ENCODE results near the gene GUCY1B1.
A peak's percentile ranks its signal among the peaks of the same experiment; 100 is the strongest.

GUCY1B1 gene

DNA sequence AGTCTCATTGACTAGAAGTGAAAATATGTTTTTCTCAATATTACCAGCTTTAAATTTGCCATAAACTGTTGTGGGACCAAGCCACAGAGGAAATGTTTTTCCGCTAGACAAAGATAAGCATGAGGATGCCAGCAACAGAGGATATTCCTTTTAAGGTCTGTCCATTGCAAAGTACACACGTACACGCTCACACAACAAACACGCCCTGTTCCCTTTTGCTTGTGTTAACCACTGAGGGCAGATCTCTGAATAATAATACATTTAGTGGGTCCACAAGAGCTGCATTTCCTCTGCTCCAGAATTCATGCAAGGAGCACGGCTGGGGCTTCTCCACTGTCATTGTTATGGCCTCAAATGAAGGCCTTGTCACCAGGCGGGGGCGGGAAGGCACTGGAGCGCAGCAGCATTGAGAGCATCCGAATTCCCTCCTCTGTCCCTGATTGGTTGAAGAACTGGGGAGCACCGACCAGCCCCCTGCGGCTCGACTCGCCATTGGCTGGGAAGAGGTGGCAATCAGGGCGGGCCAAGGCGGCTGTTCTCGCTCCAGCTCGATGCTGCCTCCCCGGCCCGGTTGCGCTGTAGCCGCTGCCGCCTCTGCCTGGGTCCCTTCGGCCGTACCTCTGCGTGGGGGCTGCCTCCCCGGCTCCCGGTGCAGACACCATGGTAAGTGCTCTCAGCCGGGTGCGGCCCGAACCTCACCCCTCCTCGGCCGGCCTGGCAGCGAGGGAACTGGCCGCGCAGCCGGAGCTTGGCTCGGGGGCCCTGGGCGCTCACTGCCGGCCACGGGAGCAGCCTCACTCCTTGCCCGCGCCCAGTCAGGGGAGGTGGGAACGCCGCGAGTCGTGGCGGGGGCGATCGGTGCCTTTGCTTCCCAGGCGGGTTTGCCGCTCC, at the start of gene GUCY1B1:
Gene GUCY1B1 (plus strand): TSS at position 541 of the 891 bp plus-strand sequence. CDS start 120 bp downstream, at position 661.
- H3K9me3 Mint-ChIP-seq = no peaks in the 10 kb centered on the region
- DNase-seq (ENCODE audit: low spot score) = peak; percentile 61
- peak within 1 kb of the TSS; percentile 32 for H3K4me3 Mint-ChIP-seq
- peaks cover 3% of the 10 kb centered on the region for H3K4me1 Mint-ChIP-seq (ENCODE audit: low read depth)
- H3K36me3 Mint-ChIP-seq (ENCODE audit: low read depth) = no peaks in the 10 kb centered on the region
- no peak within 1 kb of the TSS for H3K27ac Mint-ChIP-seq
- H3K27me3 Mint-ChIP-seq (ENCODE audit: low read depth) = peaks cover 29% of the 10 kb centered on the region

DNA sequence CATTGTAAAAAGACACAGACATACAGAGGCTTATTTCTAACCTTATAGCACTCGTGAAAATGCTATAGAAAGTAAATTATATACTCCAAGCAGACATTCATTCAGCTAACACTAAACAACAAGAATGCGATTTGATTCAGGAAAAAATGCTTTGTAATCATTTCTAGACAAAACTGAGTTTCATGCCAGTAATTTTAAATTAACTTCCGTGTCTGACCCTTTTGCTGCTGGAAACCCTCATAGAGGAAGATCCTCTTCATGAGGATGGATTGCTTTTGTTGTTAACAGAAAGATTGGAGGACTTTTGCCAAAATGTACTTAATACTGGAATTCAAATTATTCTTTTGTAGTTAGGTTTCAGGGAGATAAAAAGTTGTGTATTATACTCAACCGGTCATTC, 48.9 kb upstream of the GUCY1B1 start:
- DNase-seq (ENCODE audit: low spot score) = no peak
- H3K36me3 Mint-ChIP-seq (ENCODE audit: low read depth) = no peaks in the 10 kb centered on the region
- no peak overlapping the region for H3K27ac Mint-ChIP-seq
- H3K27me3 Mint-ChIP-seq (ENCODE audit: low read depth) = peaks cover 4% of the 10 kb centered on the region
- no peak overlapping the region for H3K4me3 Mint-ChIP-seq
- no peaks in the 10 kb centered on the region for H3K4me1 Mint-ChIP-seq (ENCODE audit: low read depth)
- H3K9me3 Mint-ChIP-seq = no peaks in the 10 kb centered on the region

DNA sequence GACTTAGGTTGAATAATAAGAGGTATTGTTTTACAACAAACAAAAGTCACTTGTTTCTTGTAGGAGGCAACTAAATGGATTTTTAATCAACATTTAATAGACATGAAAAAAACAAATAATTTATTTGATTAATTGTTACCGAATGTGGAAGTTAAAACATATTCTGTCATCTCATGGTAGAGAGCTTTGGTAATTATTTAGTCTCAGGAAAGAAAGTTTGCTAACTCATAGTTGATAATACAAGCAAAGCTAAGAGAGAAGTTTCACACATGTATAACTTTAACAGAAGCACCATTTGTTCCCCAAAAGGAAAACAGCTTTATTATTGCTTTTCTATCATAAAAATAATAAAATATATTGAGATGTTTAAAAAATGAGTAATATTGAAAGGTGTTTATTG, 47.3 kb upstream of the GUCY1B1 start:
- Mint-ChIP-seq H3K4me1 (ENCODE audit: low read depth) (no peaks in the 10 kb centered on the region), H3K27me3 (ENCODE audit: low read depth) (peaks cover 4% of the 10 kb centered on the region), H3K9me3 (no peaks in the 10 kb centered on the region), H3K36me3 (ENCODE audit: low read depth) (no peaks in the 10 kb centered on the region), H3K27ac (no peak overlapping the region), H3K4me3 (no peak overlapping the region)
- DNase-seq (ENCODE audit: low spot score) = no peak

DNA sequence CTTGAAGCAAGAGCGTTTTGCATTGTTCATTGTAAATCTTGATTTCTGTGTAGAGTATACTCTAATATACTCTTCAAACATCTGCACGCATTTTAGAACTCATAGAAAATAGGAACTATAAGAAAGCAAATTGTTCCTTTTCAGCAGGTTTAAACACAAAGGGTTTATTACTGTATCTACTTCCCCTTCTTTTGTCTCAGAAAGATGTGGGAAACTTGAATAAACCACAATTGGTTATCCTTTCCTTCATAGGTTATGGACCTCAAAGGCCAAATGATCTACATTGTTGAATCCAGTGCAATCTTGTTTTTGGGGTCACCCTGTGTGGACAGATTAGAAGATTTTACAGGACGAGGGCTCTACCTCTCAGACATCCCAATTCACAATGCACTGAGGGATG, 46.0 kb upstream of the GUCY1B1 start:
- no peak for DNase-seq (ENCODE audit: low spot score)
- Mint-ChIP-seq H3K4me3 (no peak overlapping the region), H3K27ac (no peak overlapping the region), H3K4me1 (ENCODE audit: low read depth) (no peaks in the 10 kb centered on the region), H3K9me3 (no peaks in the 10 kb centered on the region), H3K36me3 (ENCODE audit: low read depth) (no peaks in the 10 kb centered on the region), H3K27me3 (ENCODE audit: low read depth) (peaks cover 4% of the 10 kb centered on the region)

DNA sequence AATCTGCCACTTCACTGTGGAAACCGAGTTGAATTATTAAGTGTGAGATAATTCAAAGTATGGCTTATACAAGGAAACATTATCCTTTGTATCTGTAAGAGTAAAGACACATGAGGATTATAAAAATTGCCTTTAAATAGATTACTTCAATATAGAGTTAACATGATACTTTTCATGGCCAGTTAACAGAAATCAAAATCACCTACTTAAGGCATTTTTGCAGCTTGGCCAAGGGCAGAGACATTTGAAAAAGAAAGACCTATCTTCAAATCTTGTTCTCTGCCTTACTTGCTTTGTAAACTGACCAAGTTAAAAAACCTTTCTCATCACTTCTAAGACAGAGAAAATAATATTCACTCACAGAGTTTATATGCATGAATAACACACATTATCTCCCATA, 44.9 kb upstream of the GUCY1B1 start:
- Mint-ChIP-seq H3K27ac (no peak overlapping the region), H3K4me3 (no peak overlapping the region), H3K36me3 (ENCODE audit: low read depth) (no peaks in the 10 kb centered on the region), H3K4me1 (ENCODE audit: low read depth) (no peaks in the 10 kb centered on the region), H3K9me3 (no peaks in the 10 kb centered on the region), H3K27me3 (ENCODE audit: low read depth) (peaks cover 4% of the 10 kb centered on the region)
- no peak for DNase-seq (ENCODE audit: low spot score)

DNA sequence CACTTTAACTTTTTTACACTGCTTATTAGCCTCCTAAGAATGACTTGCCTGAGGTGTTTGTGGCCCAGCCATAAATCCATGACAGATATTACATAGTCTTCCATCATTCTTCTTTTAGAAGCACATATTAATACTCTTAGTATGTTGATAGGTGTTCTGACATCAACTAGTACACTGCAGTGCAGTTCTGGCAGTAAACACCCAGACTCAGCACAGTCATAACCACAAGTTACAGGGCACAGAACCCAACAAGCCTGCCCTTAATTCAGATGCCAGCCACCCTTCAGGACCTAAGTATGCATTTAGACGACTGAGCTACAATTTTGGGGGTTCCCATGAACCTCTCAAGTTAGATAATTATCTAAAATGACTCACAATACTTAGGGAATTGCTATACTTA, 36.5 kb upstream of the GUCY1B1 start:
- Mint-ChIP-seq H3K9me3 (no peaks in the 10 kb centered on the region), H3K27me3 (ENCODE audit: low read depth) (no peaks in the 10 kb centered on the region), H3K4me1 (ENCODE audit: low read depth) (no peaks in the 10 kb centered on the region), H3K27ac (no peak overlapping the region), H3K36me3 (ENCODE audit: low read depth) (no peaks in the 10 kb centered on the region), H3K4me3 (no peak overlapping the region)
- no peak for DNase-seq (ENCODE audit: low spot score)

DNA sequence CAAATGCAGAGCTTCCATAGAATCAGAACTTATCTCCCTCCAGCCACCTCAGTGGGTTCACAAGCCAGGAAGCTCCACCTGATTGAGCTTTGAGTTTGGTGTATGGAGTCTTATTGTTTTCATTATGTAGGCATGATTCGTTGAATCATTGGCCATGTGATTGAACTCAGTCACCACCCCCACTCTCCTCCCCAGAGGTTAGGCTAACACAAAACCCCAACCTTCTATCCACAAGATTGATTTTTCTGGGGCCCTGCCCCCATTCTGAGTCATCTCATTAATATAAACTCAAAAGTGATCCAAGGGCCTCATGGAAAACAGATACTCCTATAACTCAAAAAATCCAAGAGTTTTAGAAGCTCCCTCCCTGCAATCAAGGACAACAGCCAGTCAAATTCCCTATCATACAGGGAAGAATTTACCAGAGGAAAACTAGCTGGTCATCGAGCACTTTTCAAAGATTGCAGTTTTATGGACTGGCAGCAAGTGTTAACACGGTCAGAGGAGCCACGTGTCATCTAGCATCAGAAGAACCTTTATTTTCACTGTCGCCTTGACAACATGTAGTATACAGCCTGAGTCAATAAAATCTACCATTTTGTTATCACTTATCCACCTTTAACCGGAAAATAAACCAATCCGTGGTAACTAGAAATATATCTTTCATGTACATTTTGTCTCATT, 35.9 kb upstream of the GUCY1B1 start:
- Mint-ChIP-seq H3K27ac (no peak overlapping the region), H3K4me1 (ENCODE audit: low read depth) (no peaks in the 10 kb centered on the region), H3K27me3 (ENCODE audit: low read depth) (no peaks in the 10 kb centered on the region), H3K4me3 (no peak overlapping the region), H3K9me3 (no peaks in the 10 kb centered on the region), H3K36me3 (ENCODE audit: low read depth) (no peaks in the 10 kb centered on the region)
- DNase-seq (ENCODE audit: low spot score) = no peak

DNA sequence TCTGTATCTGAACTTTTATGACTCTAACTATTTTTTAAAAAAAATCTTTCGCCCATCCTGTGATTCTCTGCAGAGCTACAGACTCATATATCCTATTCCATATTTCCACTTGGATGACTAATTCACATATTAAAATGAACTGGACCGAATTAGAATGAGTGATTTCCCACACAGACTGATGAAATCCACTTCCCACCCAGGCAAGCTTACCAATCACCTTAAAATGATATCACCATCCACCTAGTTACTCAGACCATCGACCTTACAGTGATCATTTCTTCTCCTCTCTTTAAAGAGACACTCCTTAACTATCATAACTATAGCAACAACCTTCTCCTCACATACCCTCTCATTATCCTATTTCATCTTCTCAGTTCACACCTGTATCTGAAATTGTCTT, 34.1 kb upstream of the GUCY1B1 start:
- Mint-ChIP-seq H3K36me3 (ENCODE audit: low read depth) (no peaks in the 10 kb centered on the region), H3K27ac (no peak overlapping the region), H3K4me1 (ENCODE audit: low read depth) (no peaks in the 10 kb centered on the region), H3K9me3 (no peaks in the 10 kb centered on the region), H3K27me3 (ENCODE audit: low read depth) (no peaks in the 10 kb centered on the region), H3K4me3 (no peak overlapping the region)
- no peak for DNase-seq (ENCODE audit: low spot score)

DNA sequence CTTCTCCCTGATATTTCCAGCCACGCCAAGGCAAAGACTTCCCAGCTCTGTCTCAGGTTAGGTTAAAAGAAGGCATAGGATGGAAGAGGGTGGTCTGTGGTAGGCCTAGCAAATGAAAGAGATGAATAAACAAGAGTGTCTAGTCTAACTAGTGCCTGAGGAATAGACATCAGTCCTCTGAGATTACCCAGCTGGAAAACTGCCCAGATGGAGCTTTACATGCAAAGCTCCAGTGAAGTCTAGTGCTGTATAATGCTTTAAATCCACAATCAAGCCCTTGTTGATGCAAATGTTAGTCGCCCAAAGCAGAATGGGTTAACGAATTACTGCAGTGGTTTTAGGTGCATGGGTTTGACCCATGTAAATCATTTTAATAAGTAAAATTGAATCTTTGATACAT, 24.8 kb upstream of the GUCY1B1 start:
- Mint-ChIP-seq H3K4me3 (no peak overlapping the region), H3K27ac (no peak overlapping the region), H3K27me3 (ENCODE audit: low read depth) (peaks cover 2% of the 10 kb centered on the region), H3K4me1 (ENCODE audit: low read depth) (no peaks in the 10 kb centered on the region), H3K36me3 (ENCODE audit: low read depth) (no peaks in the 10 kb centered on the region), H3K9me3 (no peaks in the 10 kb centered on the region)
- DNase-seq (ENCODE audit: low spot score) = no peak

DNA sequence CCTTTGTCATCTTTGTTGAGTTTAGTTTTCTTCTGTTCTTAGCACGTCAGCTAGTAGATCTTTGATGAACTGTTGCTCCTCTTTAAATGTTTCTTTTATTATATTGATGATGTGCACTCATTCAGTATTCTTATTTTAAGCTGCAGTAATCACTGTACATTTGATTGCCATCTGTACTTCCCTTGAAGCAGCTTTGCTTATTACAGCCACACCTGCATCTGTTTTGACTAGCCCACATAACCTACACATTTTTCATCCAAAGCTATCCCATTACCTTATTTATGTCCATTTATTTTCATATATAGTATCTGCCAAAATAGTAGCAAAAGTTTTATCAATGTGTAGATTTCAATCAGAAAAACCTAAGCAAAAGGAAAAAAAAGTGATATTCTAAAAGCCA, 23.9 kb upstream of the GUCY1B1 start:
- Mint-ChIP-seq H3K36me3 (ENCODE audit: low read depth) (no peaks in the 10 kb centered on the region), H3K27ac (no peak overlapping the region), H3K4me3 (no peak overlapping the region), H3K9me3 (no peaks in the 10 kb centered on the region), H3K27me3 (ENCODE audit: low read depth) (peaks cover 2% of the 10 kb centered on the region), H3K4me1 (ENCODE audit: low read depth) (no peaks in the 10 kb centered on the region)
- no peak for DNase-seq (ENCODE audit: low spot score)

DNA sequence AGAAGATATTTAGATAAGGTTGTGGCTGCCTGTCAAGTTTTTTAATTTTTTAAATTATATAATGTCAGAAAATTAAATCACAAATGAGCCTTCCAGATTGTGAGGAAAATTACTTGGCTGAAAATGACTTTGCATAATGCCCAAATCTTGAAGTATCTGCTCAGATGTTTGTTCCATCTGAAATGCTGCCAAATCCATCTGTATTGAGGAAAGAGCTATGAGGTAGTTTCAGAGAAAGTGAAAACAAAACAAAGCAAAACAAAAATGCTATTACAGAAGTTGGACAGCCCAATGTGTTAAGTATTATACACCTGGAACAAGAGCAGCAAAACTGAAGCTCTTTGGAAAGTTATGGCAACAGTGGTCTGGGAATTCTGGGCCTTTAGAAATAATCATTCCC, 23.3 kb upstream of the GUCY1B1 start:
- Mint-ChIP-seq H3K9me3 (no peaks in the 10 kb centered on the region), H3K4me3 (no peak overlapping the region), H3K36me3 (ENCODE audit: low read depth) (no peaks in the 10 kb centered on the region), H3K27ac (no peak overlapping the region), H3K4me1 (ENCODE audit: low read depth) (no peaks in the 10 kb centered on the region), H3K27me3 (ENCODE audit: low read depth) (peaks cover 2% of the 10 kb centered on the region)
- DNase-seq (ENCODE audit: low spot score) = no peak

DNA sequence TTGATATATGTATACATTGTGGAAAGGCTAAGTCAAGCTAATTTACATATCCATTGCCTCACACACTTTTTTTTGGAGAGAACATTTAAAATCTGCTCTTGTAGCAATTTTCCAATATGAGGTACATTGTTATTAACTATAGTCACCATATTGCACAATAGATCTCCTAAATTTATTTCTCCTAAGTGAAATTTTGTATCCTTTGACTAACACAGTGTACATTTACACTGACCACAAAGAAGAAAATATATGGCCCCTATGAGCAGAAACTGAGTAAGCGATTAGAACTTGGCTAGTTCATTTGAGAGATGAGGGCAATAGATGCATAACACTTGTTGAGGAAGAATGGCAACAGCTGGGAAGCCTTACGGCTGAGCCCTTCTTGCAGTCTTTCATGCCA, 20.3 kb upstream of the GUCY1B1 start:
- no peaks in the 10 kb centered on the region for H3K36me3 Mint-ChIP-seq (ENCODE audit: low read depth)
- no peaks in the 10 kb centered on the region for H3K9me3 Mint-ChIP-seq
- H3K4me1 Mint-ChIP-seq (ENCODE audit: low read depth) = no peaks in the 10 kb centered on the region
- no peak overlapping the region for H3K27ac Mint-ChIP-seq
- no peak for DNase-seq (ENCODE audit: low spot score)
- H3K4me3 Mint-ChIP-seq = no peak overlapping the region
- no peaks in the 10 kb centered on the region for H3K27me3 Mint-ChIP-seq (ENCODE audit: low read depth)

DNA sequence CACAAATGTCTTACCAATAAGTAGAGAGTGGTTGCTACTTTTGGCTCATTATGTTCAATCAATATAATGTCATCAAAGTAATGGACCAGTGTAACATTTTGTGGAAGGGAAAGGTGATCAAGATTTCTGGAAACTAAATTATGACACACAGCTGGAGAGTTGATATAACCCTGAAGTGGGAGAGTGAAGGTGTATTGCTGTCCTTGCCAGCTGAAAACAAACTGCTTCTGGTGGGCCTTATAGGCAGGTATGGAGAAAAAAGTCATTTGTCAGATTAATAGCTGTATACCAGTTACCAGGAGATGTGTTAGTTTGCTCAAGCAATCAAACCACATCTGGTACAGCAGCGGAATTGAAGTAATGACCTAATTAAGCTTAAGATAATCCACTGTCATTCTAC, 17.3 kb upstream of the GUCY1B1 start:
- Mint-ChIP-seq H3K27ac (no peak overlapping the region), H3K4me1 (ENCODE audit: low read depth) (no peaks in the 10 kb centered on the region)

DNA sequence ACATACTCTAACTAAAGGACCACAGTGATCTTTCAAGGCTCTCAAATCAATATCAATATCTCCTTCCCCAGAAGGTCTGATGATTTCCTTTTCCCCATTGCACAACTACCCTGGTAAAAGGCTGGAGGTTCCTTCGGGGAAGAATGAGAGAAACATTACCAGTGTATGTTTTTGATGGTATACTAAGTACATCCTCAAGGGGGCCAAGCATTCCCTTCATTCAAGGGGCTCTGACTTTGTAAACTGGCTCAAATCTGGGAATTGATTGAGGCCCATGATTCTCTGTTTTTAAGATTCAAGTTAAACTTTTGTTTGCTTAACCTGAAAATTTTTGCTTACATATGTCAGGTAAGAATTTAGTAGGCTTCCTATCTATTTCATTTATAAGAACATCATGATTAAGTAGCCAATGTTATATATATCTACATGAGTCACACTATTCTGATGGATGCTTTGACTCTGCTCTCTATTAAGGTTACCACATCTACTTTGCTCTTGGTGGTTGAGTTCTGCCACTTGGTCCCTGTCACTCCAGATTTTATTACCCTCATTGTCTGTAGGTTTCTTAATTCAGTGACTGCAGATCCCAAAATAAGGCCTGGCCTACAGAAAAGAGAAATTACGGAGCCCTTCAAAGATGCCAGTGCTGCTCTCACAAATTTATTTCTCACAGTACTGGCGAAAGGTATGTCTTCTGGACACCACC, 16.4 kb upstream of the GUCY1B1 start:
- Mint-ChIP-seq H3K9me3 (no peaks in the 10 kb centered on the region), H3K27ac (no peak overlapping the region), H3K36me3 (ENCODE audit: low read depth) (no peaks in the 10 kb centered on the region), H3K27me3 (ENCODE audit: low read depth) (no peaks in the 10 kb centered on the region), H3K4me1 (ENCODE audit: low read depth) (no peaks in the 10 kb centered on the region), H3K4me3 (no peak overlapping the region)
- DNase-seq (ENCODE audit: low spot score) = no peak

More for the DNA sequence above, 17.3 kb upstream of the GUCY1B1 start:
- Mint-ChIP-seq H3K4me3 (no peak overlapping the region), H3K36me3 (ENCODE audit: low read depth) (no peaks in the 10 kb centered on the region), H3K27me3 (ENCODE audit: low read depth) (no peaks in the 10 kb centered on the region), H3K9me3 (no peaks in the 10 kb centered on the region)
- no peak for DNase-seq (ENCODE audit: low spot score)
